ENCODE results near the gene CR1L. TPM values are rescaled to one million over a fixed set of nuclear protein-coding genes. Genes with fewer than 3 reads are reported as not detected.
"Not testable (repeated sequence)": the region's sequence is repeated elsewhere in the genome, so short reads cannot be mapped to it uniquely, and the experiment has no call there.

The CR1L gene
- total and polyA plus RNA-seq, 8 donors, result 1.3 TPM; not detected in 7

DNA sequence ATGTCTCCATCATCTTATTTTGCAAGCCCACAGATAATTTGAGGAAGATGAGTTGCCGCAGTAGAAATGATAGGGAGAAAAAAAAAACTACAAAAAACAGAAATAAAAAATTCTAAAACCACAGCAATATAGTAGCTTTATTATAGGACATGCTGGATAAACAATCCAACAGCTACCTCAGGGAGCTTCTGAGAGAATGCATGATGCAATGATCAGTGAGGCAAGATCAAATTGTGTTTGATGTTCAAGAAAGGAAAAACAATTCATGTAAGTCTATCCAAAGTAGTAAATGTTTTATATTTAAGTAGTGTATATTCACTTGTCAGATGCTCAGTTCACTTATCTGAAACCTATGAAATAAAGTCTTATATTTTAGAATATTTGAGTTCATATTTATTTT lies 6.7 kb downstream of the CR1L start:
- H3K4me3 ChIP-seq, result no peak overlapping the region
- DNase-seq, result no peak
- no peak for ATAC-seq
- H3K27ac ChIP-seq, result no peak overlapping the region
- WGBS, 2 donors, result 96 to 97% methylated on average over 1 of the region's 1 CpG
- H3K4me1 ChIP-seq, result peaks cover 0 to 4% (median 0%) of the 10 kb centered on the region in 3 donors
- intact Hi-C loops (cut with DNase I), result no loop called here
- FAIRE-seq, result no peak
- H3K36me3 ChIP-seq, result no peaks in the 10 kb centered on the region
- no peaks in the 10 kb centered on the region for H3K9me3 ChIP-seq
- TF ChIP-seq CTCF (IDR thresholded peaks at IDR 0.05), result no peak
- no peaks in the 10 kb centered on the region for H3K27me3 ChIP-seq

GRCh38 chr1:207654320-207654719 lies 9.4 kb downstream of the CR1L start:
- intact Hi-C loops (cut with DNase I), result no loop called here
- Histone ChIP-seq H3K27ac (no peak overlapping the region), H3K36me3 (no peaks in the 10 kb centered on the region), H3K4me1 (no peaks in the 10 kb centered on the region), H3K9me3 (no peaks in the 10 kb centered on the region), H3K27me3 (no peaks in the 10 kb centered on the region), H3K4me3 (no peak overlapping the region)
- DNase-seq (no peak), FAIRE-seq (peak; percentile 26), ATAC-seq (no peak)
- no peak for TF ChIP-seq CTCF (IDR thresholded peaks at IDR 0.05)
- 18 to 30% methylated on average over 2 of the region's 2 CpGs for WGBS, 2 donors

DNA sequence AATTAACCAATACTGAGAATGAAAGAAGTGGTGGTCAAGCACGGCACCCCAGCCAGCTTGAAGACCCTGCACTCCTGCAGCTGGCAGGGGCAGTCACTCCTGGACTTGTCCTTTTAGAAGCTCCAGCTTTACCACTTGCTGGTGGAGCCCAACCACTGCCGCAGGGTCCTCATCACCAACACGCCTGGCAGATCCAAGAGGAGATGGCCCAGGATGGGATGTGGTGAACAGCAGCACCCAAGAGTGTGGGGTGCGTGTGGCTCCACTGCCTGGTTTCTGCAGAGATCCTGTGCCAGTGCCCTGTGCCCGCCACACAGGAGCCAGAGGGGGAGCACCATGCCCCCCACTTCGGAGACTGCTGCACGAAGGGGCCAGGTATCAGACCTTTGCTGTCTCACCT lies 13.5 kb downstream of the CR1L start:
- no peak overlapping the region for H3K4me3 ChIP-seq
- no peak overlapping the region for H3K27ac ChIP-seq
- FAIRE-seq (no peak), DNase-seq (no peak), ATAC-seq (no peak)
- 55 to 62% methylated on average over 7 of the region's 7 CpGs for WGBS, 2 donors
- intact Hi-C loops (cut with DNase I), result no loop called here
- no peaks in the 10 kb centered on the region for H3K36me3 ChIP-seq
- TF ChIP-seq CTCF (IDR thresholded peaks at IDR 0.05), result no peak
- no peaks in the 10 kb centered on the region for H3K4me1 ChIP-seq
- H3K9me3 ChIP-seq, result no peaks in the 10 kb centered on the region
- H3K27me3 ChIP-seq, result no peaks in the 10 kb centered on the region

DNA sequence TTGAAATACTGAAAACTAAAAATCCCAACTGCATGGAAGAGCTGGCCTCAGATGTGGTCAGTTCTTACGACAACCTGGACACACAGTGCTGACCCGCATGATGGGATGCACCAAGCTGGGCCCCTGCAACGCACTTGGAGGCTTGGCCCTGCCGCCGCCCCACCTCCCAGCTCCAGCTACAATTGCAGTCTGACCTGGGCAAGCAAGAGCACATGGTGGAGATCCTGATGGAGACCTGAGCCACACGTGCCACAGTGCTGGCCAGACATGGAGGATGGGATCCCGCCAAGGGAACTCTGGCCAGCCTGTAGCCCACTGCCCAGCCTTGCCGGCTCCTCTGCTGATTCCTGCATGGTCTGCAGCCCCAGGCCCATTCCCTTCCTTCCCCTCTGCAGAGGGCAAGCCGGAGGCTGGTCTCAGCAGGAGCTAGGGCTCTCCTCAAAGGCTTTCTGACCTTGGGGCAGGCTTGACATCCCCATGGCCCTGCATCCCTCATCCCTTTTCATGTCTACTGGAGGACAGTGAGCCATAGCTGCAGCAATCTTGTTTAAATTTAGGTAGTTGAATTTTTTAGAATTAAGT lies 14.1 kb downstream of the CR1L start:
- DNase-seq (no peak), FAIRE-seq (no peak), ATAC-seq (no peak)
- Histone ChIP-seq H3K27me3 (no peaks in the 10 kb centered on the region), H3K36me3 (no peaks in the 10 kb centered on the region), H3K27ac (no peak overlapping the region), H3K9me3 (no peaks in the 10 kb centered on the region), H3K4me3 (no peak overlapping the region), H3K4me1 (no peaks in the 10 kb centered on the region)
- intact Hi-C loops (cut with DNase I), result no loop called here
- WGBS, 2 donors, result 78 to 82% methylated on average over 8 to 9 of the region's 9 CpGs
- no peak for TF ChIP-seq CTCF (IDR thresholded peaks at IDR 0.05)

GRCh38 chr1:207659545-207660153 lies 14.7 kb downstream of the CR1L start:
- Histone ChIP-seq H3K4me3 (no peak overlapping the region), H3K27me3 (no peaks in the 10 kb centered on the region), H3K9me3 (no peaks in the 10 kb centered on the region), H3K27ac (no peak overlapping the region), H3K36me3 (no peaks in the 10 kb centered on the region), H3K4me1 (no peaks in the 10 kb centered on the region)
- FAIRE-seq (no peak), ATAC-seq (peak in 1 of 4 donors; percentile 55), DNase-seq (no peak)
- WGBS, 2 donors, result 58 to 74% methylated on average over 10 of the region's 10 CpGs
- no peak for TF ChIP-seq CTCF (IDR thresholded peaks at IDR 0.05)
- intact Hi-C loops (cut with DNase I), result no loop called here

GRCh38 chr1:207661420-207661819 lies 16.5 kb downstream of the CR1L start:
- intact Hi-C loops (cut with DNase I); H3K27me3 ChIP-seq; H3K4me3 ChIP-seq; H3K36me3 ChIP-seq; H3K9me3 ChIP-seq; H3K4me1 ChIP-seq; DNase-seq; H3K27ac ChIP-seq; ATAC-seq; FAIRE-seq: not testable (repeated sequence)
- WGBS, 2 donors, result 100% methylated on average over 1 of the region's 2 CpGs
